Left ventricle myocardium inferior (tissue), 1 donor: ENCODE measurements around the gene SLC6A11. TPM values are rescaled to one million over a fixed set of nuclear protein-coding genes. Genes with fewer than 3 reads are reported as not detected.

Experiments
- DNase-seq: peaks from one replicate; pipeline ENCODE4 v3.0.0-alpha.2; 2020
- H3K27ac ChIP-seq: fragments of 200-600 bp; replicated peaks from 2 replicates; pipeline ENCODE4 v1.8.0; 2021
- H3K27me3 ChIP-seq: fragments of 200-600 bp; 2 replicates; pipeline ENCODE4 v1.8.0; 2021; ENCODE audit warnings: low read depth
- H3K36me3 ChIP-seq: fragments of 200-600 bp; 2 replicates; pipeline ENCODE4 v1.8.0; 2021
- H3K4me1 ChIP-seq: fragments of 200-600 bp; 2 replicates; pipeline ENCODE4 v1.8.0; 2021
- H3K4me3 ChIP-seq: fragments of 200-600 bp; 2 replicates; pipeline ENCODE4 v1.8.0; 2021; ENCODE audit warnings: mild to moderate bottlenecking, moderate library complexity
- H3K9me3 ChIP-seq: fragments of 200-600 bp; replicated peaks from 2 replicates; pipeline ENCODE4 v1.8.0; 2021
- intact Hi-C: fragments of 100-400 bp; cut with micrococcal nuclease; formaldehyde crosslinking; loops from one replicate; pipeline ENCODE4 v1.11.0; 2022
- total RNA-seq: library from RNA; stranded (reverse); fragmentation: NEBNext Ultra II Directional; extraction: Animal tissue kit (Norgen Biotek cat#: 25700); gene quantifications from one replicate; pipeline ENCODE4 v1.2.1, GENCODE V29; 2021
- TF ChIP-seq, protein P1 (sequence below): fragments of 200-600 bp; IDR thresholded peaks from 2 replicates; pipeline ENCODE4 v1.8.0; 2021; ENCODE audit warnings: antibody characterized with exemption, mild to moderate bottlenecking, borderline replicate concordance
- donor health status: DM: no; HTN: yes; CAD: no; lungs with severe emphysema.

The SLC6A11 gene
- total RNA-seq, 1 donor from 2014 or later, result not detected

GRCh38 chr3:10833855-10834414, 17.9 kb downstream of the SLC6A11 start:
- no peak overlapping the region for H3K27ac ChIP-seq
- H3K27me3 ChIP-seq, result peaks cover 70% of the 10 kb centered on the region
- no peaks in the 10 kb centered on the region for H3K9me3 ChIP-seq
- DNase-seq, result no peak
- intact Hi-C loops, result no loop called here
- peaks cover 3% of the 10 kb centered on the region for H3K4me1 ChIP-seq
- TF ChIP-seq, protein P1, sequence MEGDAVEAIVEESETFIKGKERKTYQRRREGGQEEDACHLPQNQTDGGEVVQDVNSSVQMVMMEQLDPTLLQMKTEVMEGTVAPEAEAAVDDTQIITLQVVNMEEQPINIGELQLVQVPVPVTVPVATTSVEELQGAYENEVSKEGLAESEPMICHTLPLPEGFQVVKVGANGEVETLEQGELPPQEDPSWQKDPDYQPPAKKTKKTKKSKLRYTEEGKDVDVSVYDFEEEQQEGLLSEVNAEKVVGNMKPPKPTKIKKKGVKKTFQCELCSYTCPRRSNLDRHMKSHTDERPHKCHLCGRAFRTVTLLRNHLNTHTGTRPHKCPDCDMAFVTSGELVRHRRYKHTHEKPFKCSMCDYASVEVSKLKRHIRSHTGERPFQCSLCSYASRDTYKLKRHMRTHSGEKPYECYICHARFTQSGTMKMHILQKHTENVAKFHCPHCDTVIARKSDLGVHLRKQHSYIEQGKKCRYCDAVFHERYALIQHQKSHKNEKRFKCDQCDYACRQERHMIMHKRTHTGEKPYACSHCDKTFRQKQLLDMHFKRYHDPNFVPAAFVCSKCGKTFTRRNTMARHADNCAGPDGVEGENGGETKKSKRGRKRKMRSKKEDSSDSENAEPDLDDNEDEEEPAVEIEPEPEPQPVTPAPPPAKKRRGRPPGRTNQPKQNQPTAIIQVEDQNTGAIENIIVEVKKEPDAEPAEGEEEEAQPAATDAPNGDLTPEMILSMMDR, result no peak
- H3K4me3 ChIP-seq, result no peak overlapping the region
- H3K36me3 ChIP-seq, result no peaks in the 10 kb centered on the region

- intact Hi-C loops, result no loop called here
- Histone ChIP-seq H3K27ac (no peak overlapping the region), H3K36me3 (no peaks in the 10 kb centered on the region), H3K4me1 (peaks cover 3% of the 10 kb centered on the region), H3K27me3 (peaks cover 70% of the 10 kb centered on the region), H3K9me3 (no peaks in the 10 kb centered on the region), H3K4me3 (no peak overlapping the region)
- DNase-seq, result no peak
- TF ChIP-seq, protein P1, result no peak
These were observed 18.9 kb downstream of the SLC6A11 start for GRCh38 chr3:10834951-10835350.

- TF ChIP-seq, protein P1, result no peak
- no peak overlapping the region for H3K27ac ChIP-seq
- DNase-seq, result no peak
- H3K9me3 ChIP-seq, result no peaks in the 10 kb centered on the region
- intact Hi-C loops, result no loop called here
- peaks cover 71% of the 10 kb centered on the region for H3K27me3 ChIP-seq
- no peaks in the 10 kb centered on the region for H3K36me3 ChIP-seq
- H3K4me3 ChIP-seq, result no peak overlapping the region
- peaks cover 3% of the 10 kb centered on the region for H3K4me1 ChIP-seq
These were observed 19.4 kb downstream of the SLC6A11 start for GRCh38 chr3:10835406-10835805.

- intact Hi-C loops, result no loop called here
- H3K4me1 ChIP-seq, result peaks cover 3% of the 10 kb centered on the region
- no peak overlapping the region for H3K27ac ChIP-seq
- no peaks in the 10 kb centered on the region for H3K9me3 ChIP-seq
- no peak overlapping the region for H3K4me3 ChIP-seq
- TF ChIP-seq, protein P1, result no peak
- H3K36me3 ChIP-seq, result no peaks in the 10 kb centered on the region
- no peak for DNase-seq
- H3K27me3 ChIP-seq, result peaks cover 78% of the 10 kb centered on the region
These were observed 20.6 kb downstream of the SLC6A11 start for GRCh38 chr3:10836676-10837075.

GRCh38 chr3:10837849-10838248, 21.8 kb downstream of the SLC6A11 start:
- intact Hi-C loops, result no loop called here
- H3K27me3 ChIP-seq, result peaks cover 78% of the 10 kb centered on the region
- TF ChIP-seq, protein P1, result no peak

More at GRCh38 chr3:10837849-10838248, 21.8 kb downstream of the SLC6A11 start:
- H3K4me1 ChIP-seq, result peaks cover 3% of the 10 kb centered on the region
- H3K36me3 ChIP-seq, result no peaks in the 10 kb centered on the region
- no peaks in the 10 kb centered on the region for H3K9me3 ChIP-seq
- H3K27ac ChIP-seq, result no peak overlapping the region
- DNase-seq, result no peak
- no peak overlapping the region for H3K4me3 ChIP-seq
